ENCODE data around the gene IL15RA. TPM values are rescaled to one million over a fixed set of nuclear protein-coding genes. Genes with fewer than 3 reads are reported as not detected.

Gene IL15RA
- total RNA-seq, 1 donor from 2014 or later = not detected

DNA sequence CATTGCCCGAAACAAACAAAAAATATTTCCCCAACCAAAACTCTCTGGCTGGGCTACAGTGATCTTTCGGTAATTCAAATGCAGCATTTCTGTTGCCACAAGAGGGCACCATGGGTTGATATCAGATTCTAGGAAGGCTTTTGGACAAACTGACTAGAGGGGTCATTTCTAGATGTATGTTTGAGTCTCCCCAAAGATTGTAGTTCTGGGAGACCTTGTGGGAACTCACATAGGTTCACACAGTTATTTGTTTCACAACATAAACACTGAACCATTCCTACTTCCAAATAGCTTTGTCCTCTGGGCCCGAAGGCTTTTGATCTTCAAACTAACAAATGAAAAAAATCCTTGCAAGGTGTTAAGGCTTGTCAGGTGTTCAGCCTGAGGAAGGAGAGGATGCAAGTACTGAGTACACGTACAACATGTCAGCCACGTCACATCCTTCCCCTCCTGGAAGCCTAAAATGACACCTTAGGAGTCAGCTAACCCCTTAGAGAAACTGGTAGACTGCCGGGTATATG, 37.0 kb upstream of the IL15RA start:
- TF ChIP-seq, protein P1, sequence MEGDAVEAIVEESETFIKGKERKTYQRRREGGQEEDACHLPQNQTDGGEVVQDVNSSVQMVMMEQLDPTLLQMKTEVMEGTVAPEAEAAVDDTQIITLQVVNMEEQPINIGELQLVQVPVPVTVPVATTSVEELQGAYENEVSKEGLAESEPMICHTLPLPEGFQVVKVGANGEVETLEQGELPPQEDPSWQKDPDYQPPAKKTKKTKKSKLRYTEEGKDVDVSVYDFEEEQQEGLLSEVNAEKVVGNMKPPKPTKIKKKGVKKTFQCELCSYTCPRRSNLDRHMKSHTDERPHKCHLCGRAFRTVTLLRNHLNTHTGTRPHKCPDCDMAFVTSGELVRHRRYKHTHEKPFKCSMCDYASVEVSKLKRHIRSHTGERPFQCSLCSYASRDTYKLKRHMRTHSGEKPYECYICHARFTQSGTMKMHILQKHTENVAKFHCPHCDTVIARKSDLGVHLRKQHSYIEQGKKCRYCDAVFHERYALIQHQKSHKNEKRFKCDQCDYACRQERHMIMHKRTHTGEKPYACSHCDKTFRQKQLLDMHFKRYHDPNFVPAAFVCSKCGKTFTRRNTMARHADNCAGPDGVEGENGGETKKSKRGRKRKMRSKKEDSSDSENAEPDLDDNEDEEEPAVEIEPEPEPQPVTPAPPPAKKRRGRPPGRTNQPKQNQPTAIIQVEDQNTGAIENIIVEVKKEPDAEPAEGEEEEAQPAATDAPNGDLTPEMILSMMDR (IDR thresholded peaks at IDR 0.05; ENCODE audit: partially characterized antibody, unreplicated experiment) = peak; percentile 73
- no peak overlapping the region for H3K4me3 Mint-ChIP-seq (ENCODE audit: unreplicated experiment)
- no peaks in the 10 kb centered on the region for H3K27me3 Mint-ChIP-seq (ENCODE audit: unreplicated experiment)
- no peaks in the 10 kb centered on the region for H3K36me3 Mint-ChIP-seq (ENCODE audit: unreplicated experiment)
- H3K27ac Mint-ChIP-seq (ENCODE audit: unreplicated experiment) = no peak overlapping the region
- H3K9me3 Mint-ChIP-seq (ENCODE audit: unreplicated experiment) = no peaks in the 10 kb centered on the region
- DNase-seq = peak; percentile 40
- peaks cover 1% of the 10 kb centered on the region for H3K4me1 Mint-ChIP-seq (ENCODE audit: low read depth, unreplicated experiment)

DNA sequence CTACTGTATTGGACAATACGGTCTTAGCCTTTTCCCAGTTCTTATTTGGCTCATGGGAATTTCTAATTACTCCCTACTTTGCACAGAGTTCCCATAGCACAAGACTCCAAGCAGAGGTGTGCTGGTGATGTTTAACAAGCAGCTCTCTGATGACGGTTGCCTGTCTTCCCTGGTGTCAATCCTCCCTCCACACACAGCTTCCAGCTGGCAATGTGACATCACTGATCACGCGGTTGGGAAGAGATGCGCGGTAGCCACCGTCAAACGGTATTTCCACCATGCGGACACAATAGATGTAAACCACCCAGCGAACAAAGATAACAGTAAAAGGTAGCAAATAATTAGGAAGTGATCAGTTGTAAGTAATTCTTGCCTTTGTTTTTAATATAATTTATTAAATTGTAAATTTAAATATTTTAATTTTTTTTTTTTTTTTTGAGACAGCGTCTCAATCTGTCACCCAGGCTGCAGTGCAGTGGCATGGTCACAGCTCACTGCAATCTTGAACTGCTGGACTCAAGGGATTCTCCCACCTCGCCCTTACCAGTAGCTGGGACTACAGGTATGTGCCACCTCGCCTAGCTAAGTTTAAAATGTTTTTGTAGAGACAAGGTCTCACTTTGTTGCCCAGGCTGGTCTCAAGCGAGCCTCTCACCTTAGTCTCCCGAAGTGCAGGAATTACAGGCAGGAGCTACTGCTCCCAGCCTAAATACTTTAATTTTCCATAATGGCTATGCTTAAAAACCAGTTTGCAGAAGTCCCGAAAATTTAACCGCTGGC, 36.3 kb upstream of the IL15RA start:
- Mint-ChIP-seq H3K27ac (ENCODE audit: unreplicated experiment) (no peak overlapping the region), H3K9me3 (ENCODE audit: unreplicated experiment) (no peaks in the 10 kb centered on the region), H3K4me3 (ENCODE audit: unreplicated experiment) (no peak overlapping the region), H3K4me1 (ENCODE audit: low read depth, unreplicated experiment) (peaks cover 1% of the 10 kb centered on the region), H3K36me3 (ENCODE audit: unreplicated experiment) (no peaks in the 10 kb centered on the region), H3K27me3 (ENCODE audit: unreplicated experiment) (no peaks in the 10 kb centered on the region)
- no peak for DNase-seq
- TF ChIP-seq, protein P1 (IDR thresholded peaks at IDR 0.05; ENCODE audit: partially characterized antibody, unreplicated experiment) = no peak

DNA sequence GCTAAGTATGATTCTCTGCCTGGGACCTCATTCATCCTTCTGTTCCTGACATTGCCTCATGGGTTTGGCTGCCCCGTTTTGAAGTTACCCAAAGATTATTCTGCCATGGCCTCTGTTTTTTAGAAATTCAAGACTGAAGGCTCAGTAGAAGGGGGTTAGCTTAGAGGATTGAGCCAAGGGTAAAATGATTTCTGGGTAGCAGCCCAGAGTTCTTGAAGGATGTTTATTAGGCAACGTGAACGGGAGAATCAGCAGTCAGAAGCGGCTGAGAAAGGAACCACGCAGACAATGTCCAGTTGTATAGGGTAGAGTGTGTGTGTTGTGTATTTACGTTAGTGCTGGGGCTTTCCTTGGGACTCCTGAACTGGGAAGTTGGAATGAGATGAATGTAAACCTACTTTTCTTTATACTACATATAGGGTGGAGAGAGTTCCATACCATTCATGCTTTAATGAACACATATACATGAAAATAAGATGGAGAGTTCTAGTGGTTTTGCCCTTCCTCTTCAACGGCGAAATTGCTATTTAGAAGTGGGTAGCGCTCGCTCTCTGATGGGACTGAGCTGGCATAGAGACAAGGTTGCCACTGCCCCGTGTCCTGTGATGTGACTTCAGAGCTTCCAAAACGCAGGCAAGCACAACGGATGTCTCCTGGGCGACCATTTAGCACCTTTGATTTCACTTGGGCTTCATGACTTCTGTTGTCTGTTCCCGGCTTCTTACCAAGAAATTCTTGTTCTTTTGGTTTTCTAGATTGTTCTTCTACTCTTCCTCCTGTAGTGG, 35.0 kb upstream of the IL15RA start:
- peaks cover 2% of the 10 kb centered on the region for H3K27me3 Mint-ChIP-seq (ENCODE audit: unreplicated experiment)
- DNase-seq = no peak
- H3K27ac Mint-ChIP-seq (ENCODE audit: unreplicated experiment) = no peak overlapping the region
- H3K4me3 Mint-ChIP-seq (ENCODE audit: unreplicated experiment) = no peak overlapping the region
- TF ChIP-seq, protein P1 (IDR thresholded peaks at IDR 0.05; ENCODE audit: partially characterized antibody, unreplicated experiment) = no peak
- H3K9me3 Mint-ChIP-seq (ENCODE audit: unreplicated experiment) = peaks cover 3% of the 10 kb centered on the region
- peaks cover 6% of the 10 kb centered on the region for H3K36me3 Mint-ChIP-seq (ENCODE audit: unreplicated experiment)
- peaks cover 1% of the 10 kb centered on the region for H3K4me1 Mint-ChIP-seq (ENCODE audit: low read depth, unreplicated experiment)

DNA sequence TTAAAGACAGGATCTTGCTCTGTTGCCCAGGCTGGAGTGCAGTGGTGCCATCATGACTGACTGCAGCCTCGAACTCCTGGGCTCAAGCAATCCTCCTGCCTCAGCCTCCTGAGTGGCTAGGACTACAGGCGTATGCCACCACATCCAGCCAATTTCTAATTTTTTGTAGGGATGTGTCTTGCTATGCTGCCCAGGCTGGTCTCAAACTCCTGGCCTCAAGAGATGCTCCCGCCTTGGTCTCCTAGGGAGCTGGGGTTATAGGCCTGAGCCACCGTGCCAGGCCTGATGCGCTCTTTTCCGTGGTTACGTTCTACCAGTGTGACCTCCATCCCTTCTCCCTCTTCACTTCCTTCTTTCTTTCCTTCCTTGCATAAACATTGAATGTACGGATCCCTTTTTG, 34.2 kb upstream of the IL15RA start:
- Mint-ChIP-seq H3K36me3 (ENCODE audit: unreplicated experiment) (peaks cover 6% of the 10 kb centered on the region), H3K9me3 (ENCODE audit: unreplicated experiment) (peaks cover 3% of the 10 kb centered on the region), H3K4me1 (ENCODE audit: low read depth, unreplicated experiment) (peaks cover 1% of the 10 kb centered on the region), H3K27ac (ENCODE audit: unreplicated experiment) (no peak overlapping the region), H3K4me3 (ENCODE audit: unreplicated experiment) (no peak overlapping the region), H3K27me3 (ENCODE audit: unreplicated experiment) (peaks cover 2% of the 10 kb centered on the region)
- TF ChIP-seq, protein P1 (IDR thresholded peaks at IDR 0.05; ENCODE audit: partially characterized antibody, unreplicated experiment) = no peak
- DNase-seq = no peak
